Sigmoid colon (tissue), 7 donors: ENCODE measurements around the gene C8A. TPM values are rescaled to one million over a fixed set of nuclear protein-coding genes. Genes with fewer than 3 reads are reported as not detected.

ENCODE experiments used
- DNase-seq: peaks from one replicate; pipeline ENCODE4 v3.0.0-alpha.2; 2019
- H3K27ac ChIP-seq, 4 donors: fragments of 200-600 bp; sonication (generic); one replicate each; pipeline ENCODE4 v1.5.1; 2016 to 2019; ENCODE audit warnings: mild to moderate bottlenecking in 1 of 4
- H3K27me3 ChIP-seq, 3 donors: fragments of 200-600 bp; sonication (generic); one replicate each; pipeline ENCODE4 v1.5.1; 2019; ENCODE audit warnings: mild to moderate bottlenecking in 1 of 3
- H3K36me3 ChIP-seq, 4 donors: fragments of 200-600 bp; sonication (generic); one replicate each; pipeline ENCODE4 v1.5.1; 2016 to 2019
- H3K4me1 ChIP-seq, 4 donors: fragments of 200-600 bp; sonication (generic); one replicate each; pipeline ENCODE4 v1.5.1; 2017 to 2019
- H3K4me3 ChIP-seq, 4 donors: fragments of 200-600 bp; sonication (generic); one replicate each; pipeline ENCODE4 v1.5.1; 2017 to 2019; ENCODE audit warnings: mild to moderate bottlenecking in 2 of 4, moderate library complexity in 1 of 4
- H3K9me3 ChIP-seq, 4 donors: fragments of 200-600 bp in 3 of 4; sonication (generic) in 3 of 4; one replicate each; pipeline versions ENCODE4 v1.5.1 to v1.6.1; 2013 to 2019
- CTCF ChIP-seq, 4 experiments: fragments of 450-650 bp in 3 of 4; fragments of 200-600 bp in 1 of 4; IDR thresholded peaks; one replicate each; pipeline ENCODE4 v1.5.1; 2016 to 2019; ENCODE audit warnings: antibody characterized with exemption in 4 of 4, mild to moderate bottlenecking in 3 of 4, moderate library complexity in 2 of 4
- EP300 ChIP-seq, 4 donors: sonication (generic); formaldehyde crosslinking; IDR thresholded peaks; one replicate each; pipeline ENCODE4 v1.6.1; 2017; ENCODE audit warnings: antibody characterized with exemption in 4 of 4
- POLR2A ChIP-seq, 2 donors: fragments of 450-650 bp; IDR thresholded peaks; one replicate each; pipeline ENCODE4 v1.6.1; 2016; ENCODE audit warnings: antibody characterized with exemption in 2 of 2, mild to moderate bottlenecking in 2 of 2, moderate library complexity in 2 of 2
- POLR2AphosphoS5 ChIP-seq, 4 donors: sonication (generic); formaldehyde crosslinking; IDR thresholded peaks; one replicate each; pipeline ENCODE4 v1.6.1; 2017; ENCODE audit warnings: antibody characterized with exemption in 4 of 4
- WGBS, 2 donors: extraction: QIAGEN DNeasy Blood & Tissue Kit; methylation state at CpG; one replicate each; pipeline ENCODE4 v1.1.7; 2013; 5-methylcytosine and 5-hydroxymethylcytosine counted together
- intact Hi-C: fragments of 100-400 bp; cut with DNase I; formaldehyde crosslinking; loops from one replicate; pipeline ENCODE4 v1.15.1; 2023
- polyA plus RNA-seq, 3 donors: library from polyadenylated mRNA; stranded (reverse); fragments of 200-250 nt; gene quantifications; one replicate each; pipeline ENCODE4 v1.2.3, GENCODE V29; 2013
- total RNA-seq, 4 donors: library from RNA; depleted of rRNA; stranded (reverse); fragments of >200 nt; gene quantifications; one replicate each; pipeline ENCODE4 v1.1.0, GENCODE V29; 2016
- donor health status: healthy with polysubstance abuse.
- donor health status: Bipolar disorder and iron deficiency.
- donor health status: healthy.

The C8A gene
- total and polyA plus RNA-seq, 7 donors, result not detected

- no peak for DNase-seq
- 77 to 81% methylated on average over 5 of the region's 5 CpGs for WGBS, 2 donors
- Histone ChIP-seq H3K36me3 (no peaks in the 10 kb centered on the region), H3K9me3 (no peaks in the 10 kb centered on the region), H3K27me3 (no peaks in the 10 kb centered on the region), H3K27ac (no peak overlapping the region), H3K4me3 (no peak overlapping the region), H3K4me1 (no peaks in the 10 kb centered on the region)
- intact Hi-C loops, result no loop called here
- no peak for TF ChIP-seq EP300 (IDR thresholded peaks at IDR 0.05)
- no peak for TF ChIP-seq POLR2AphosphoS5 (IDR thresholded peaks at IDR 0.05)
- TF ChIP-seq CTCF (IDR thresholded peaks at IDR 0.05), result no peak
- no peak for TF ChIP-seq POLR2A (IDR thresholded peaks at IDR 0.05)
Observed at GRCh38 chr1:56917356-56917755, 62.8 kb downstream of the C8A start.

DNA sequence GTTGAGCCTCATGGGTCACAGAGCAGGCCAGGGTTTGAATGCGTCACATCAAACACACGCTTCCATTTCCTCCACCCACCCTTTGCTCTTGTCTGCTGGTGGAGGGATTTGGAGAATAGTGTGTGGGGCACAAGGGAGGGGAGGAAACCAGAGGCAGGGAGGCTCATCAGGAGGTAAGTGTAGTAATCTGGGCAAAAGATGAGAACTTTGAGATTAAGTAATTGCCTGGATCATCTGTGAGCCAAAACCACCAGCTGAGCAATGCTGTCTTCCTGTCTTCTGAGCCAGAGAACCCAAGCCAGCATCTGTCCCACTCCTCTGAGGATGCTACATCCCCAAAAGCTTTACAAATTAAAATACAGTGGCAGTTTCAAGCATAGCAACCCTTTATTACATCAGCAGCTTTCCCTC lies 66.0 kb downstream of the C8A start:
- WGBS, 2 donors, result 62 to 63% methylated on average over 2 of the region's 2 CpGs
- Histone ChIP-seq H3K4me1 (no peaks in the 10 kb centered on the region), H3K27ac (no peak overlapping the region), H3K4me3 (no peak overlapping the region), H3K36me3 (no peaks in the 10 kb centered on the region), H3K27me3 (no peaks in the 10 kb centered on the region), H3K9me3 (no peaks in the 10 kb centered on the region)
- DNase-seq, result no peak
- intact Hi-C loops, result no loop called here
- TF ChIP-seq POLR2A (IDR thresholded peaks at IDR 0.05) (no peak), POLR2AphosphoS5 (IDR thresholded peaks at IDR 0.05) (no peak), EP300 (IDR thresholded peaks at IDR 0.05) (no peak), CTCF (IDR thresholded peaks at IDR 0.05) (no peak)

- DNase-seq, result no peak
- TF ChIP-seq POLR2AphosphoS5 (IDR thresholded peaks at IDR 0.05), result no peak
- no peak for TF ChIP-seq CTCF (IDR thresholded peaks at IDR 0.05)
- TF ChIP-seq POLR2A (IDR thresholded peaks at IDR 0.05), result no peak
- TF ChIP-seq EP300 (IDR thresholded peaks at IDR 0.05), result no peak
- Histone ChIP-seq H3K9me3 (no peaks in the 10 kb centered on the region), H3K36me3 (no peaks in the 10 kb centered on the region), H3K27ac (no peak overlapping the region), H3K27me3 (no peaks in the 10 kb centered on the region), H3K4me3 (no peak overlapping the region), H3K4me1 (no peaks in the 10 kb centered on the region)
- WGBS, 2 donors, result 10 to 21% methylated on average over 1 of the region's 1 CpG
- intact Hi-C loops, result no loop called here
Observed at GRCh38 chr1:56921479-56921878, 66.9 kb downstream of the C8A start.

DNA sequence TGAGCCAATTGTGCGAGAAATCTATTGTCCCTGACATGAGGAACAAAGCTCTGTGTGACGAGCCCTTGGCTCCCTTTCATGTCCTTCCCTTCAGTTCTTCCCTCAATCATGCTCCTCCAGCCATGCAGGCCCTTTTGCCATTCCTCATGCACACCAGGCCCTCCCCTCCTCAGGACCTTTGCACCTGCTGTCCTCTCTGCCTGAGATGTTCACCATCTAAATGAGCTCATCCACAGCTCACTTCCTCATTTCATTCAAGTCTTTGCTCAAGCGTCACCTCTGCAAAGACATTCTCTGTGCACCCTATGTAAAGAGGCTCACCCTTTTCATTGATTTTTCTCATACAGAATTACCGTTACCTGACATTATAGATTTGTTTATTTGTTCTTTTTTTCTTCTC lies 67.5 kb downstream of the C8A start:
- TF ChIP-seq POLR2A (IDR thresholded peaks at IDR 0.05), result no peak
- TF ChIP-seq POLR2AphosphoS5 (IDR thresholded peaks at IDR 0.05), result no peak
- TF ChIP-seq CTCF (IDR thresholded peaks at IDR 0.05), result no peak
- no peak for TF ChIP-seq EP300 (IDR thresholded peaks at IDR 0.05)
- 54 to 62% methylated on average over 4 of the region's 4 CpGs for WGBS, 2 donors
- H3K4me3 ChIP-seq, result no peak overlapping the region
- H3K4me1 ChIP-seq, result no peaks in the 10 kb centered on the region
- intact Hi-C loops, result no loop called here
- no peaks in the 10 kb centered on the region for H3K9me3 ChIP-seq
- DNase-seq, result no peak
- H3K27ac ChIP-seq, result no peak overlapping the region
- no peaks in the 10 kb centered on the region for H3K27me3 ChIP-seq
- no peaks in the 10 kb centered on the region for H3K36me3 ChIP-seq

DNA sequence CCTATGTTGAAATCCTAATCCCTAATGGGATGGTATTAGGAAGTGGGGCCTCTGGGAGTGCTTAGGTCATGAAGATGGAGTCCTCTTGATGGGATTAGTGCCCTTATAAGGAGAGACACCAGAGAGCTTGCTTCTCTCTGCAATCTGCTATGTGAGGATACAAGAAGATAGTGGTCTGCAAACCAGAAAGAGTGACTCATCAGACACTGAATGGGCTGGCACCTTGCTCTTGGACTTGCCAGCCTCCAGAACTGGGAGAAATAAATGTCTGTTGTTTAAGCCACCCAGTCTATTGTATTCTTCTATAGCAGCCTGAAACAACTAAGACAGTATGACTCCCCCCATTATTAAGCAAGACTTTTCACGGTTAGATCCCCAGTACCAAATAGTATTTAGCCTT lies 67.9 kb downstream of the C8A start:
- TF ChIP-seq EP300 (IDR thresholded peaks at IDR 0.05), result no peak
- TF ChIP-seq POLR2AphosphoS5 (IDR thresholded peaks at IDR 0.05), result no peak
- TF ChIP-seq POLR2A (IDR thresholded peaks at IDR 0.05), result no peak
- no peak for TF ChIP-seq CTCF (IDR thresholded peaks at IDR 0.05)
- no peaks in the 10 kb centered on the region for H3K27me3 ChIP-seq
- WGBS, 2 donors, result 79 to 86% methylated on average over 1 of the region's 1 CpG
- H3K9me3 ChIP-seq, result no peaks in the 10 kb centered on the region
- H3K27ac ChIP-seq, result no peak overlapping the region
- H3K4me3 ChIP-seq, result no peak overlapping the region
- intact Hi-C loops, result no loop called here
- no peaks in the 10 kb centered on the region for H3K4me1 ChIP-seq
- DNase-seq, result no peak
- no peaks in the 10 kb centered on the region for H3K36me3 ChIP-seq
